HUES6 (cell line): ENCODE measurements around the gene NR1H4.

Experiments
- H3K27ac ChIP-seq: 2 replicates; pipeline ENCODE4 v1.7.0; 2013; ENCODE audit warnings: low read depth, mild to moderate bottlenecking, low read length, inconsistent platforms
- H3K27me3 ChIP-seq: 2 replicates; pipeline ENCODE4 v1.6.1; 2013; ENCODE audit warnings: low read length; ENCODE audit not compliant: control insufficient read depth, insufficient read depth
- H3K36me3 ChIP-seq: 2 replicates; pipeline ENCODE4 v1.6.1; 2013; ENCODE audit warnings: low read length; ENCODE audit not compliant: control insufficient read depth, insufficient read depth
- H3K4me1 ChIP-seq: 2 replicates; pipeline ENCODE4 v1.6.1; 2013; ENCODE audit warnings: low read length; ENCODE audit not compliant: control insufficient read depth, insufficient read depth
- H3K4me3 ChIP-seq: 2 replicates; pipeline ENCODE4 v1.5.1; 2013; ENCODE audit warnings: low read depth, low read length
- H3K9ac ChIP-seq: one replicate; pipeline ENCODE4 v1.6.1; 2013; ENCODE audit warnings: mild to moderate bottlenecking, low read length
- H3K9me3 ChIP-seq: 2 replicates; pipeline ENCODE4 v1.6.1; 2013; ENCODE audit warnings: low read depth, low read length; ENCODE audit not compliant: control insufficient read depth, insufficient read depth

The NR1H4 gene

GRCh38 chr12:100468126-100468525 lies 5.5 kb upstream of the NR1H4 start:
- Histone ChIP-seq H3K4me1 (no peaks in the 10 kb centered on the region), H3K27ac (no peak overlapping the region), H3K4me3 (no peak overlapping the region), H3K9ac (no peak overlapping the region), H3K9me3 (no peaks in the 10 kb centered on the region), H3K27me3 (no peaks in the 10 kb centered on the region), H3K36me3 (no peaks in the 10 kb centered on the region)

GRCh38 chr12:100472325-100472724 lies 1.3 kb upstream of the NR1H4 start:
- Histone ChIP-seq H3K27me3 (no peaks in the 10 kb centered on the region), H3K27ac (no peak overlapping the region), H3K4me1 (no peaks in the 10 kb centered on the region)

GRCh38 chr12:100473050-100473715 lies 483 bp upstream of the NR1H4 start:
- Histone ChIP-seq H3K36me3 (no peaks in the 10 kb centered on the region), H3K27ac (no peak overlapping the region), H3K9me3 (no peaks in the 10 kb centered on the region), H3K4me1 (no peaks in the 10 kb centered on the region), H3K27me3 (no peaks in the 10 kb centered on the region), H3K9ac (no peak overlapping the region), H3K4me3 (no peak overlapping the region)

More at GRCh38 chr12:100472325-100472724, 1.3 kb upstream of the NR1H4 start:
- Histone ChIP-seq H3K36me3 (no peaks in the 10 kb centered on the region), H3K9me3 (no peaks in the 10 kb centered on the region), H3K4me3 (no peak overlapping the region), H3K9ac (no peak overlapping the region)

- Histone ChIP-seq H3K27ac (no peak overlapping the region), H3K4me1 (no peaks in the 10 kb centered on the region), H3K27me3 (no peaks in the 10 kb centered on the region), H3K36me3 (no peaks in the 10 kb centered on the region), H3K9me3 (no peaks in the 10 kb centered on the region), H3K4me3 (no peak overlapping the region), H3K9ac (no peak overlapping the region)
These were observed 951 bp downstream of the NR1H4 start for GRCh38 chr12:100474617-100475016.

GRCh38 chr12:100476013-100476751 lies 2.5 kb downstream of the NR1H4 start:
- H3K9me3 ChIP-seq, result no peaks in the 10 kb centered on the region
- H3K36me3 ChIP-seq, result no peaks in the 10 kb centered on the region
- no peak overlapping the region for H3K27ac ChIP-seq
- H3K27me3 ChIP-seq, result no peaks in the 10 kb centered on the region
- no peaks in the 10 kb centered on the region for H3K4me1 ChIP-seq
- no peak overlapping the region for H3K9ac ChIP-seq
- no peak overlapping the region for H3K4me3 ChIP-seq

GRCh38 chr12:100481021-100481420 lies 7.4 kb downstream of the NR1H4 start:
- H3K9me3 ChIP-seq, result no peaks in the 10 kb centered on the region
- no peak overlapping the region for H3K27ac ChIP-seq
- no peak overlapping the region for H3K4me3 ChIP-seq
- no peaks in the 10 kb centered on the region for H3K27me3 ChIP-seq
- no peaks in the 10 kb centered on the region for H3K4me1 ChIP-seq
- no peaks in the 10 kb centered on the region for H3K36me3 ChIP-seq
- H3K9ac ChIP-seq, result no peak overlapping the region

GRCh38 chr12:100484183-100484886 lies 10.7 kb downstream of the NR1H4 start:
- H3K4me3 ChIP-seq, result no peak overlapping the region

GRCh38 chr12:100484891-100485471 lies 11.3 kb downstream of the NR1H4 start:
- no peaks in the 10 kb centered on the region for H3K36me3 ChIP-seq
- H3K27me3 ChIP-seq, result no peaks in the 10 kb centered on the region
- H3K4me1 ChIP-seq, result no peaks in the 10 kb centered on the region
- H3K4me3 ChIP-seq, result no peak overlapping the region
- no peak overlapping the region for H3K9ac ChIP-seq
- no peak overlapping the region for H3K27ac ChIP-seq
- H3K9me3 ChIP-seq, result no peaks in the 10 kb centered on the region

More at GRCh38 chr12:100484183-100484886, 10.7 kb downstream of the NR1H4 start:
- H3K36me3 ChIP-seq, result no peaks in the 10 kb centered on the region
- no peaks in the 10 kb centered on the region for H3K27me3 ChIP-seq
- H3K4me1 ChIP-seq, result no peaks in the 10 kb centered on the region
- H3K9me3 ChIP-seq, result no peaks in the 10 kb centered on the region
- H3K9ac ChIP-seq, result no peak overlapping the region
- no peak overlapping the region for H3K27ac ChIP-seq

- Histone ChIP-seq H3K36me3 (no peaks in the 10 kb centered on the region), H3K9me3 (no peaks in the 10 kb centered on the region), H3K4me1 (no peaks in the 10 kb centered on the region), H3K27me3 (no peaks in the 10 kb centered on the region), H3K9ac (no peak overlapping the region), H3K4me3 (no peak overlapping the region), H3K27ac (no peak overlapping the region)
These were observed 12.3 kb downstream of the NR1H4 start for GRCh38 chr12:100485983-100486382.

- Histone ChIP-seq H3K27me3 (no peaks in the 10 kb centered on the region), H3K4me1 (no peaks in the 10 kb centered on the region), H3K9me3 (no peaks in the 10 kb centered on the region), H3K4me3 (no peak overlapping the region), H3K36me3 (no peaks in the 10 kb centered on the region), H3K9ac (no peak overlapping the region), H3K27ac (no peak overlapping the region)
These were observed 15.7 kb downstream of the NR1H4 start for GRCh38 chr12:100489251-100489820.
